Measurements from ENCODE around the gene PPP1R9A.

GRCh38 chr7:94995921-94996320 is 88.5 kb downstream of the PPP1R9A start:
- no peak for TF ChIP-seq CTCF (IDR thresholded peaks at IDR 0.05; ENCODE audit: low read depth, low read length, poor library complexity, severe bottlenecking)
- no peak for TF ChIP-seq EZH2phosphoT487 (IDR thresholded peaks at IDR 0.05; ENCODE audit: borderline replicate concordance, low read length)

Measured in DOHH2 (cell line).